GM12878 (cell line): Measurements from ENCODE around the gene MAPK8. TPM values are rescaled to one million over a fixed set of nuclear protein-coding genes. Genes with fewer than 3 reads are reported as not detected.
A peak's percentile ranks its signal among the peaks of the same experiment; 100 is the strongest.

ENCODE experiments used
- ATAC-seq: fragments of 200-7000 bp; cut with Tn5 transposase; 3 replicates; pipeline ENCODE4 v1.9.1; 2020; ENCODE audit warnings: mild to moderate bottlenecking, moderate library complexity
- BruUV-seq: library from RNA; stranded (reverse); fragments of 400-500 nt; replicated peaks from 2 replicates; lab custom pipeline; 2021; lab: Mats Ljungman, UMichigan
- CTCF ChIA-PET: fragments of 300-600 bp; sonication (Branson Sonifier 250); formaldehyde crosslinking; extraction: SDS; loops from one replicate; lab custom pipeline; 2021; ENCODE audit warnings: inconsistent platforms; lab: Yijun Ruan, JAX
- POLR2A ChIA-PET: fragments of 350-600 bp; formaldehyde crosslinking; extraction: SDS; loops from one replicate; lab custom pipeline; 2021; ENCODE audit warnings: inconsistent platforms; lab: Charles Lee
- RAD21 ChIA-PET: fragments of 300-600 bp; sonication (Branson Sonifier 250); formaldehyde crosslinking; loops from one replicate; lab custom pipeline; 2023; ENCODE audit warnings: antibody characterized with exemption; ENCODE audit not compliant: unreplicated experiment; lab: Charles Lee
- SMC1A ChIA-PET: fragments of 300-600 bp; sonication (Branson Sonifier 250); formaldehyde crosslinking; loops from one replicate; lab custom pipeline; 2023; ENCODE audit not compliant: unreplicated experiment, uncharacterized antibody; lab: Charles Lee
- DNase-seq: peaks from one replicate; pipeline ENCODE4 v3.0.0-alpha.2; 2011; ENCODE audit warnings: low read depth, low spot score
- FAIRE-seq: peaks from 3 replicates; lab custom pipeline; 2011; peaks lifted over from hg19 to GRCh38; lab: Jason Lieb, UNC
- H2AFZ ChIP-seq: 2 replicates; pipeline ENCODE4 v1.6.0; 2011; ENCODE audit warnings: low read depth, low read length, control low read depth; ENCODE audit not compliant: control insufficient read depth
- H3K27ac ChIP-seq: 2 replicates; pipeline ENCODE4 v1.5.1; 2011; ENCODE audit warnings: control low read depth; ENCODE audit not compliant: control insufficient read depth, insufficient read depth
- H3K27me3 ChIP-seq, 2 experiments: replicated peaks in 1 of 2; 2 replicates each; pipeline versions ENCODE4 v1.6.0 to v1.6.1; 2011; ENCODE audit warnings: low read length in 1 of 2; ENCODE audit not compliant: control insufficient read depth in 2 of 2, insufficient read depth in 2 of 2
- H3K36me3 ChIP-seq, 2 experiments: 2 replicates each; pipeline ENCODE4 v1.5.1; 2011; ENCODE audit warnings: low read length in 1 of 2; ENCODE audit not compliant: control insufficient read depth in 2 of 2, insufficient read depth in 2 of 2
- H3K4me1 ChIP-seq: 2 replicates; pipeline ENCODE4 v1.6.1; 2011; ENCODE audit warnings: mild to moderate bottlenecking, low read length, moderate library complexity, mixed read lengths; ENCODE audit not compliant: control insufficient read depth, insufficient read depth
- H3K4me2 ChIP-seq: 2 replicates; pipeline ENCODE4 v1.6.0; 2011; ENCODE audit warnings: control low read depth; ENCODE audit not compliant: control insufficient read depth, insufficient read depth
- H3K4me3 ChIP-seq: fragments of 200-600 bp; sonication (generic); 2 replicates; pipeline ENCODE4 v1.5.1; 2016
- H3K79me2 ChIP-seq: 2 replicates; pipeline ENCODE4 v1.6.0; 2011; ENCODE audit warnings: low read length; ENCODE audit not compliant: control insufficient read depth, insufficient read depth
- H3K9ac ChIP-seq: 2 replicates; pipeline ENCODE4 v1.8.0; 2011; ENCODE audit warnings: low read length, control low read depth, mixed read lengths; ENCODE audit not compliant: control insufficient read depth, insufficient read depth
- H3K9me3 ChIP-seq: replicated peaks from 3 replicates; pipeline ENCODE4 v1.5.1; 2011; ENCODE audit warnings: mild to moderate bottlenecking, low read length; ENCODE audit not compliant: control insufficient read depth, insufficient read depth
- H4K20me1 ChIP-seq: 2 replicates; pipeline ENCODE4 v1.6.0; 2011; ENCODE audit not compliant: control insufficient read depth, insufficient read depth
- RAD21 ChIP-seq: IDR thresholded peaks from 2 replicates; pipeline ENCODE4 v1.6.1; 2011; ENCODE audit warnings: mild to moderate bottlenecking, low read depth, low read length, moderate library complexity; ENCODE audit not compliant: insufficient read depth
- SP1 ChIP-seq: IDR thresholded peaks from one replicate; pipeline ENCODE4 v1.6.1; 2011; ENCODE audit warnings: low read depth, low read length
- WGBS: methylation state at CpG from one replicate; pipeline ENCODE4 v1.1.6; 2016; ENCODE audit warnings: low lambda C conversion rate; ENCODE audit not compliant: insufficient replicate concordance, insufficient coverage; ENCODE audit errors: missing lambda C conversion rate; 5-methylcytosine and 5-hydroxymethylcytosine counted together
- in situ Hi-C: fragments of 300-500 bp; cut with MboI; formaldehyde crosslinking; loops from 9 replicates; pipeline ENCODE4 v1.14.3; 2018; ENCODE audit warnings: mixed read lengths
- intact Hi-C: fragments of 100-400 bp; cut with micrococcal nuclease; formaldehyde crosslinking; loops from one replicate; pipeline ENCODE4 v1.14.2; 2022; ENCODE audit not compliant: unreplicated experiment
- polyA plus RNA-seq, 11 experiments: library from polyadenylated mRNA; depleted of rRNA in 4 of 11; unstranded in 6 of 11; stranded (reverse) in 5 of 11; fragments of >200 nt; fragmentation: Nextera tagmentation in 4 of 11; fragmentation: Illumina TruSeq in 1 of 11; extraction: Ambion mirVana in 4 of 11; extraction: Trizol in 1 of 11; gene quantifications; 1 replicate in 1 of 11; 2 replicates in 10 of 11; pipeline versions ENCODE4 v1.2.1 to v1.2.3, GENCODE V29; 2011 to 2016; ENCODE audit warnings: inconsistent platforms in 2 of 11, missing spikeins in 2 of 11, low read depth in 1 of 11
- total RNA-seq, 4 experiments: library from RNA; depleted of rRNA in 3 of 4; stranded (reverse); fragments of >200 nt in 3 of 4; fragmentation: Illumina TruSeq in 1 of 4; extraction: Trizol in 1 of 4; gene quantifications; 2 replicates each; pipeline versions ENCODE4 v1.2.1 to v1.2.3, GENCODE V29; 2013 to 2021
- TF ChIP-seq, protein P1 (sequence below), 3 experiments: IDR thresholded peaks in 2 of 3; conservative IDR thresholded peaks in 1 of 3; 2 replicates each; pipeline ENCODE4 v1.5.1; 2011; ENCODE audit warnings: low read depth in 3 of 3, low read length in 3 of 3, mild to moderate bottlenecking in 3 of 3, control low read depth in 2 of 3, moderate library complexity in 2 of 3, inconsistent platforms in 1 of 3, mixed read lengths in 1 of 3; ENCODE audit not compliant: control insufficient read depth in 2 of 3, insufficient read depth in 1 of 3; ENCODE audit errors: extremely low read depth in 1 of 3

The MAPK8 gene
- total and polyA plus RNA-seq, 10 of the 15 experiments (the other 5 are each of a cell fraction or from before 2014, with no cell fraction given) = 3.9 to 102 (median 40.0) TPM

DNA sequence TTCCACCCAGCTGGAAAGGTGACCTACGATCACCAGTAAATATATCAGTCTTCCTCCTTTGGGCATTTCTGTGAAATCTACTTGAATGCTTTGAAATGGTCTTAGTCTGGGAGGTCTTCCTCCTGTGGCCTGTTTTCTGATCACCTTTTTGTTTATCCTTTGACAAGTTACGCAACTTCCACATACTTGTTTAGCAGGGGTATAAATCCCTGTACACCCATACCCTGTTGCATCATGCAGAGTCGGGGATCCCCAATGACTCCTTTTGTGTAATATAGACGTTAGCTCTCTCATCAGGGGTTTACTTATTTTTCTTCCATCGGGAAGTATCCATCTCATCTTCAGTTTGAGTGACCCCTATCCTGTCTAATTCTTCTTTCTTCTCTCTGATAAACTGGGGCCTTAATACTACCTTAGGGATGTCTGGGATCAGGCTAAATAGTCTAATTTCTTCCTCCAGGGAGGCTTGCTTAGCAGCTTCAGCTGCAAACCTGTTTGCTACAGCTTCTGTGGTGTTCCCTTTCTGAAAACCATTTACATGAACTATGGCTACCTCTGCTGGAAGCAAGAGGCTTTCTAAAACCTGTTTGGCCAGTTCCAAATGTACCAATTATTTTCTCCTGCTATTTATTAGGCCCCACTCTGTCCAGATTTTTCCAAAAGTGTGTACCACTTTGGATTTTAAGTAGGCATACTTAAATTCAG, 25.8 kb downstream of the MAPK8 start:
- H3K4me1 ChIP-seq = peaks cover 13% of the 10 kb centered on the region
- H2AFZ ChIP-seq = no peak overlapping the region
- no TSS peak for BruUV-seq
- RAD21 ChIA-PET = interaction anchor here (1.1 to 1.4 kb wide), 2 partner anchors 20 to 22 kb away, joined by 4 read pairs; no protein-coding TSS in a partner anchor
- H3K27ac ChIP-seq = no peak overlapping the region
- no peaks in the 10 kb centered on the region for H4K20me1 ChIP-seq
- peaks cover 9% of the 10 kb centered on the region; the same call in 2 of the 3 replicates for H3K9me3 ChIP-seq
- DNase-seq (no peak), FAIRE-seq (no peak), ATAC-seq (no peak)
- no peaks in the 10 kb centered on the region; the same call in 1 of the 2 replicates for H3K79me2 ChIP-seq
- intact Hi-C loops = no loop called here
- TF ChIP-seq, protein P1, sequence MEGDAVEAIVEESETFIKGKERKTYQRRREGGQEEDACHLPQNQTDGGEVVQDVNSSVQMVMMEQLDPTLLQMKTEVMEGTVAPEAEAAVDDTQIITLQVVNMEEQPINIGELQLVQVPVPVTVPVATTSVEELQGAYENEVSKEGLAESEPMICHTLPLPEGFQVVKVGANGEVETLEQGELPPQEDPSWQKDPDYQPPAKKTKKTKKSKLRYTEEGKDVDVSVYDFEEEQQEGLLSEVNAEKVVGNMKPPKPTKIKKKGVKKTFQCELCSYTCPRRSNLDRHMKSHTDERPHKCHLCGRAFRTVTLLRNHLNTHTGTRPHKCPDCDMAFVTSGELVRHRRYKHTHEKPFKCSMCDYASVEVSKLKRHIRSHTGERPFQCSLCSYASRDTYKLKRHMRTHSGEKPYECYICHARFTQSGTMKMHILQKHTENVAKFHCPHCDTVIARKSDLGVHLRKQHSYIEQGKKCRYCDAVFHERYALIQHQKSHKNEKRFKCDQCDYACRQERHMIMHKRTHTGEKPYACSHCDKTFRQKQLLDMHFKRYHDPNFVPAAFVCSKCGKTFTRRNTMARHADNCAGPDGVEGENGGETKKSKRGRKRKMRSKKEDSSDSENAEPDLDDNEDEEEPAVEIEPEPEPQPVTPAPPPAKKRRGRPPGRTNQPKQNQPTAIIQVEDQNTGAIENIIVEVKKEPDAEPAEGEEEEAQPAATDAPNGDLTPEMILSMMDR (IDR thresholded peaks at IDR 0.05 in 2 of 3, conservative IDR thresholded peaks at IDR 0.05 in 1 of 3; ENCODE audit: control insufficient read depth in 2 of 3, extremely low read depth in 1 of 3, insufficient read depth in 1 of 3, low read depth in 3 of 3, low read length in 3 of 3) = 0 out of 6 replicates have a peak, but pooled peaks of 1 of the 3 experiments have one; percentile 7
- no peak for TF ChIP-seq SP1
- peak; percentile 29; the same call in 1 of the 2 replicates for TF ChIP-seq RAD21
- SMC1A ChIA-PET = interaction anchor here (0.9 to 2.4 kb wide), 8 partner anchors 11 to 306 kb away, joined by 3 to 13 read pairs (median 3); no protein-coding TSS in a partner anchor
- no peak overlapping the region for H3K9ac ChIP-seq
- no peak overlapping the region for H3K4me2 ChIP-seq
- H3K4me3 ChIP-seq = no peak overlapping the region
- in situ Hi-C loops = no loop called here
- CTCF ChIA-PET = interaction anchor here (0.9 to 1.9 kb wide), 8 partner anchors 11 to 43 kb away, joined by 3 to 9 read pairs (median 3); no protein-coding TSS in a partner anchor
- peaks cover 0 to 1% of the 10 kb centered on the region in 2 experiments; a peak in 1 of 4 replicates for H3K36me3 ChIP-seq
- no peaks in the 10 kb centered on the region for H3K27me3 ChIP-seq
- POLR2A ChIA-PET = no interaction called here
- WGBS = 63% methylated on average over 5 of the region's 5 CpGs
